ENCODE results near the gene ALS2CL.

The ALS2CL gene

GRCh38 chr3:46703013-46703520, 9.6 kb upstream of the ALS2CL start:
- DNase-seq (ENCODE audit: extremely low read depth, low read depth): no peak
- TF ChIP-seq CTCF (IDR thresholded peaks at IDR 0.05; ENCODE audit: low read depth, low read length, missing control alignments): no peak
- no peak overlapping the region for H3K4me3 ChIP-seq (replicated peaks; ENCODE audit: low read depth, low read length)

- TF ChIP-seq CTCF (IDR thresholded peaks at IDR 0.05; ENCODE audit: low read depth, low read length, missing control alignments): no peak
- DNase-seq (ENCODE audit: extremely low read depth, low read depth): no peak
- H3K4me3 ChIP-seq (replicated peaks; ENCODE audit: low read depth, low read length): no peak overlapping the region
Measured at GRCh38 chr3:46702246-46703012, 8.9 kb upstream of the ALS2CL start.

DNA sequence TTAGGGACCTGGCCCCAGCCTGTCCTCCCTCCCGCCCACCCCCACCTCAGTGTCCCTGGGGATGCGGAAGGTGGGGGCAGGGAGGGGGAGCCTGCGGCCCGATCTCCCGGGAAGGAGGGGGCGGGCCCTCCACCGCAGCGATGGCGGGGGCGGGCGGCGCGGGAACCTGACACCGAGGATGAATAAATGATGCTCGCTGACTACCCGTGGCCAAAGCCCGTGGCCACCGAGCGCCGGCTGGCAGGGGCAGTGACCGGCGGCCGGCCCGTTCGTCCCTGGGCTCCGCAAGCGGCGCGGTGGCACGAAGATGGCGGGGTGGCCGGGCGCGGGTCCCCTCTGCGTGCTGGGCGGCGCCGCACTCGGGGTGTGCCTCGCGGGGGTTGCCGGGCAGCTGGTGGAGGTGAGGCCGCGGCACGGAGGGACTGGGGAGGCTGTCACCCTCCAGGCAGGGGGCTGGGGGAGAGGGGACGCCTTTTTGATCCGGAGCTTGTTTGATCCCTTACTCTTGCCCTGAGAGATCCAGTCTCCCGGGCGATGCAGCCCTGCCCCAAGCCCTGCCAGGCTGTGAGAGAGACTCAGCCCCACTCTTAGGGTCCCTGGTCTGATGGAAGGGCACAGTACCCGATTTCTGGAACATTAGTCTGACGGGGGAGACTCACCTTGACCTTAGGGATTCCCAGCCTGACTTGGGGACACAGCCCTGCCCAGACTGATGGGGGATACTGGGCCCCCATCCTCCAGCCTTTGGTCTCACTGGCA, 7.9 kb upstream of the ALS2CL start, which contains the start of gene TMIE:
Gene TMIE, plus strand, starts transcription at position 212 of the 759 bp plus-strand sequence. Its CDS starts 96 bp downstream, at position 308.
- no peak for TF ChIP-seq CTCF (IDR thresholded peaks at IDR 0.05; ENCODE audit: low read depth, low read length, missing control alignments)
- no peak for DNase-seq (ENCODE audit: extremely low read depth, low read depth)
- 0 out of 2 replicates have a peak within 1 kb of the TSS, but pooled peaks have one; percentile 0 for H3K4me3 ChIP-seq (replicated peaks; ENCODE audit: low read depth, low read length)

GRCh38 chr3:46700772-46701171, 7.3 kb upstream of the ALS2CL start:
- H3K4me3 ChIP-seq (replicated peaks; ENCODE audit: low read depth, low read length): no peak overlapping the region
- no peak for TF ChIP-seq CTCF (IDR thresholded peaks at IDR 0.05; ENCODE audit: low read depth, low read length, missing control alignments)
- no peak for DNase-seq (ENCODE audit: extremely low read depth, low read depth)

GRCh38 chr3:46699676-46700523, 6.4 kb upstream of the ALS2CL start:
- TF ChIP-seq CTCF (IDR thresholded peaks at IDR 0.05; ENCODE audit: low read depth, low read length, missing control alignments): no peak
- H3K4me3 ChIP-seq (replicated peaks; ENCODE audit: low read depth, low read length): no peak overlapping the region
- DNase-seq (ENCODE audit: extremely low read depth, low read depth): no peak

Measured in HFF-Myc (cell line).